Breast epithelium (tissue), 3 donors: ENCODE measurements around the gene HUNK.

Experiments
- POLR2A ChIP-seq: fragments of 450-650 bp; IDR thresholded peaks from one replicate; pipeline ENCODE4 v1.6.1; 2016; ENCODE audit warnings: antibody characterized with exemption, mild to moderate bottlenecking, moderate library complexity
- POLR2AphosphoS5 ChIP-seq, 3 donors: sonication (generic); formaldehyde crosslinking; IDR thresholded peaks; one replicate each; pipeline ENCODE4 v1.6.1; 2017; ENCODE audit warnings: antibody characterized with exemption in 3 of 3
- TF ChIP-seq, protein P1 (sequence below), 3 donors: fragments of 450-650 bp; IDR thresholded peaks; one replicate each; pipeline ENCODE4 v1.5.1; 2016 to 2017; ENCODE audit warnings: antibody characterized with exemption in 3 of 3, mild to moderate bottlenecking in 3 of 3, moderate library complexity in 3 of 3

DNA sequence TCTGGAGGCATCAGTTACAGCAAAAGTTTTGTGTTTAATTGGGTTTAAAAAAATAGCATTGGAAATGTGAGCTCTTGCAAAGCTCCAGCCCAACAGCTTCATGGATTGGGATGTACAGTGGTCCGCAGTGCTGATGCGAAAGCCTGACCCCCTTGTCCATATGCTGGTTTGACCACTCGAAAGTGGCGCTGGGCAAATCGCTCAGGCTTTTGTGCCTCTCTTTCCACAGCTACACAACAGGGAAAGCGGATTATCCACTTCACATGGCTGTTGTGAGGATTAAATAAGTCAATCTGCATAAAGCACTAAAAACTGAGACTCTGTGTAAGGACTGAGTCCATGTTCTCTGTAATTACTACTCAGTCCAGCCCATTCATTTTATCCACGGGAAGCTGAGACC is 57.2 kb downstream of the HUNK start:
- TF ChIP-seq, protein P1, sequence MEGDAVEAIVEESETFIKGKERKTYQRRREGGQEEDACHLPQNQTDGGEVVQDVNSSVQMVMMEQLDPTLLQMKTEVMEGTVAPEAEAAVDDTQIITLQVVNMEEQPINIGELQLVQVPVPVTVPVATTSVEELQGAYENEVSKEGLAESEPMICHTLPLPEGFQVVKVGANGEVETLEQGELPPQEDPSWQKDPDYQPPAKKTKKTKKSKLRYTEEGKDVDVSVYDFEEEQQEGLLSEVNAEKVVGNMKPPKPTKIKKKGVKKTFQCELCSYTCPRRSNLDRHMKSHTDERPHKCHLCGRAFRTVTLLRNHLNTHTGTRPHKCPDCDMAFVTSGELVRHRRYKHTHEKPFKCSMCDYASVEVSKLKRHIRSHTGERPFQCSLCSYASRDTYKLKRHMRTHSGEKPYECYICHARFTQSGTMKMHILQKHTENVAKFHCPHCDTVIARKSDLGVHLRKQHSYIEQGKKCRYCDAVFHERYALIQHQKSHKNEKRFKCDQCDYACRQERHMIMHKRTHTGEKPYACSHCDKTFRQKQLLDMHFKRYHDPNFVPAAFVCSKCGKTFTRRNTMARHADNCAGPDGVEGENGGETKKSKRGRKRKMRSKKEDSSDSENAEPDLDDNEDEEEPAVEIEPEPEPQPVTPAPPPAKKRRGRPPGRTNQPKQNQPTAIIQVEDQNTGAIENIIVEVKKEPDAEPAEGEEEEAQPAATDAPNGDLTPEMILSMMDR (IDR thresholded peaks at IDR 0.05): no peak
- TF ChIP-seq POLR2AphosphoS5 (IDR thresholded peaks at IDR 0.05) (no peak), POLR2A (no peak)
